K562 (cell line): ENCODE data around the gene BOLA1. TPM values are rescaled to one million over a fixed set of nuclear protein-coding genes. Genes with fewer than 3 reads are reported as not detected.

Source experiments
- ATAC-seq: fragments of 200-7000 bp; cut with Tn5 transposase; 3 replicates; pipeline ENCODE4 v1.9.1; 2020; ENCODE audit warnings: moderate library complexity
- BruUV-seq: library from RNA; stranded (reverse); fragments of 400-500 nt; replicated peaks from 2 replicates; lab custom pipeline; 2021; lab: Mats Ljungman, UMichigan
- CTCF ChIA-PET: fragments of 300-600 bp; formaldehyde crosslinking; extraction: SDS; loops from one replicate; lab custom pipeline; 2021; ENCODE audit warnings: low intra/inter-chr PET ratio; lab: Yijun Ruan, JAX
- POLR2A ChIA-PET: fragments of 300-600, 350-650 bp; sonication (Branson Sonifier 250); formaldehyde crosslinking; extraction: SDS; loops from one replicate; lab custom pipeline; 2021; ENCODE audit warnings: antibody characterized with exemption, inconsistent platforms; lab: Yijun Ruan, JAX
- DNase-seq, 4 experiments: peaks; one replicate each; pipeline versions ENCODE4 v3.0.0 to v3.0.0-alpha.2; 2011 to 2018; ENCODE audit warnings: low spot score in 3 of 4, mixed read lengths in 3 of 4; ENCODE audit errors: extremely low read depth in 1 of 4
- FAIRE-seq: peaks from 2 replicates; lab custom pipeline; 2011; peaks lifted over from hg19 to GRCh38; lab: Jason Lieb, UNC
- H2AFZ ChIP-seq: 2 replicates; pipeline ENCODE4 v1.6.0; 2011; ENCODE audit warnings: low read depth, low read length, control low read depth, inconsistent platforms
- H3K27ac ChIP-seq: fragments of 200-600 bp; 3 replicates; pipeline ENCODE4 v1.8.0; 2011; ENCODE audit warnings: low read depth, mild to moderate bottlenecking, control low read depth, inconsistent platforms, low read length, moderate library complexity, mixed read lengths; ENCODE audit errors: extremely low read depth
- H3K27me3 ChIP-seq, 2 experiments: fragments of 300-600 bp in 1 of 2; 2 replicates in 1 of 2; 3 replicates in 1 of 2; pipeline versions ENCODE4 v1.6.0 to v1.8.0; 2011; ENCODE audit warnings: inconsistent platforms in 2 of 2, low read length in 2 of 2, mild to moderate bottlenecking in 1 of 2, mixed read lengths in 1 of 2, moderate library complexity in 1 of 2; ENCODE audit not compliant: control insufficient read depth in 2 of 2, insufficient read depth in 2 of 2
- H3K36me3 ChIP-seq: fragments of 300-600 bp; 3 replicates; pipeline ENCODE4 v1.8.0; 2011; ENCODE audit warnings: mild to moderate bottlenecking, low read length, inconsistent platforms; ENCODE audit not compliant: control insufficient read depth, insufficient read depth
- H3K4me1 ChIP-seq, 2 experiments: fragments of 200-600 bp in 1 of 2; replicated peaks in 1 of 2; 2 replicates in 1 of 2; 3 replicates in 1 of 2; pipeline versions ENCODE4 v1.5.1 to v1.8.0; 2011; ENCODE audit warnings: inconsistent platforms in 2 of 2, low read length in 2 of 2, mild to moderate bottlenecking in 1 of 2, mixed read lengths in 1 of 2, moderate library complexity in 1 of 2; ENCODE audit not compliant: control insufficient read depth in 2 of 2, insufficient read depth in 2 of 2
- H3K4me2 ChIP-seq: 2 replicates; pipeline ENCODE4 v1.6.1; 2011; ENCODE audit warnings: low read length, control low read depth, inconsistent platforms, mixed read lengths; ENCODE audit not compliant: insufficient read depth
- H3K4me3 ChIP-seq: fragments of 200-600 bp; sonication (generic), shearing (Covaris generic); 2 replicates; pipeline ENCODE4 v1.5.1; 2016; ENCODE audit warnings: control low read depth, inconsistent platforms
- H3K79me2 ChIP-seq: fragments of 200-600 bp; 3 replicates; pipeline ENCODE4 v1.8.0; 2011; ENCODE audit warnings: low read length, inconsistent platforms; ENCODE audit not compliant: control insufficient read depth, insufficient read depth
- H3K9ac ChIP-seq, 2 experiments: 2 replicates each; pipeline versions ENCODE4 v1.6.0 to v1.6.1; 2011; ENCODE audit warnings: low read depth in 2 of 2, low read length in 2 of 2, control low read depth in 1 of 2, inconsistent platforms in 1 of 2, mild to moderate bottlenecking in 1 of 2, mixed read lengths in 1 of 2; ENCODE audit not compliant: insufficient read depth in 1 of 2
- H3K9me1 ChIP-seq: one replicate; pipeline ENCODE4 v1.6.0; 2011; ENCODE audit warnings: inconsistent platforms, mild to moderate bottlenecking, low read length, moderate library complexity; ENCODE audit not compliant: control insufficient read depth, insufficient read depth
- H3K9me3 ChIP-seq: replicated peaks from 2 replicates; pipeline ENCODE4 v1.5.1; 2011; ENCODE audit warnings: low read depth, low read length, inconsistent platforms; ENCODE audit not compliant: control insufficient read depth, insufficient read depth
- H4K20me1 ChIP-seq: replicated peaks from 2 replicates; pipeline ENCODE4 v1.6.1; 2011; ENCODE audit warnings: low read length, inconsistent platforms, mixed read lengths; ENCODE audit not compliant: control insufficient read depth, insufficient read depth
- BCOR ChIP-seq: fragments of 450-650 bp; IDR thresholded peaks from 2 replicates; pipeline ENCODE4 v1.6.1; 2016
- CBFA2T2 ChIP-seq: fragments of 450-650 bp; conservative IDR thresholded peaks from 2 replicates; pipeline ENCODE4 v1.6.1; 2017; ENCODE audit warnings: mild to moderate bottlenecking
- COPS2 ChIP-seq: fragments of 450-650 bp; conservative IDR thresholded peaks from 2 replicates; pipeline ENCODE4 v1.6.1; 2016; ENCODE audit warnings: mild to moderate bottlenecking, moderate library complexity
- CREM ChIP-seq: IDR thresholded peaks from 2 replicates; pipeline ENCODE4 v1.6.1; 2014; ENCODE audit warnings: antibody characterized with exemption, low read depth
- FOXP1 ChIP-seq: sonication (generic); formaldehyde crosslinking; IDR thresholded peaks from 2 replicates; pipeline ENCODE4 v1.8.0; 2022; ENCODE audit warnings: mild to moderate bottlenecking, missing genetic modification reagents
- GABPB1 ChIP-seq: sonication (generic); formaldehyde crosslinking; IDR thresholded peaks from 2 replicates; pipeline ENCODE4 v1.8.0; 2022; ENCODE audit warnings: mild to moderate bottlenecking, missing genetic modification reagents
- KDM2B ChIP-seq: fragments of 250-450 bp; sonication (Bioruptor Pico); IDR thresholded peaks from 2 replicates; pipeline ENCODE4 v1.8.0; 2021; ENCODE audit warnings: mild to moderate bottlenecking, moderate library complexity
- PHF20 ChIP-seq: fragments of 450-650 bp; IDR thresholded peaks from 2 replicates; pipeline ENCODE4 v1.6.1; 2018; ENCODE audit not compliant: partially characterized antibody
- THRA ChIP-seq: fragments of 450-650 bp; IDR thresholded peaks from 2 replicates; pipeline ENCODE4 v1.6.1; 2017; ENCODE audit warnings: mild to moderate bottlenecking, moderate library complexity
- TRIM24 ChIP-seq, 2 experiments: fragments of 450-650 bp; IDR thresholded peaks; 2 replicates each; pipeline ENCODE4 v1.6.1; 2016
- ZNF134 ChIP-seq: fragments of 250-450 bp; sonication (Bioruptor Pico); conservative IDR thresholded peaks from 2 replicates; pipeline ENCODE4 v1.4.0; 2020
- WGBS: fragments of 100-300 bp; shearing (Covaris generic); methylation state at CpG from one replicate; pipeline ENCODE4 v1.1.6; 2016; ENCODE audit warnings: low coverage, mixed read lengths; ENCODE audit not compliant: insufficient coverage; ENCODE audit errors: missing lambda C conversion rate; 5-methylcytosine and 5-hydroxymethylcytosine counted together
- in situ Hi-C: fragments of 300-500 bp; cut with MboI; formaldehyde crosslinking; loops from 4 replicates; pipeline ENCODE4 v1.15.0; 2018; ENCODE audit warnings: inconsistent platforms, mixed read lengths
- intact Hi-C: fragments of 100-400 bp; cut with micrococcal nuclease; formaldehyde crosslinking; loops from 2 replicates; pipeline ENCODE4 v1.14.2; 2022
- polyA plus RNA-seq, 8 experiments: library from polyadenylated mRNA; depleted of rRNA in 4 of 8; stranded (reverse) in 5 of 8; unstranded in 3 of 8; fragments of >200 nt; fragmentation: Nextera tagmentation in 2 of 8; fragmentation: Illumina TruSeq in 1 of 8; extraction: Ambion mirVana in 2 of 8; extraction: Trizol in 1 of 8; gene quantifications; 2 replicates each; pipeline versions ENCODE4 v1.2.1 to v1.2.3, GENCODE V29; 2011 to 2014; ENCODE audit warnings: inconsistent platforms in 1 of 8, missing spikeins in 1 of 8
- total RNA-seq, 7 experiments: library from RNA; depleted of rRNA in 6 of 7; stranded (reverse); fragments of >200 nt in 6 of 7; fragmentation: Illumina TruSeq in 2 of 7; extraction: Trizol in 2 of 7; gene quantifications; 2 replicates each; pipeline versions ENCODE4 v1.2.1 to v1.2.3, GENCODE V29; 2011 to 2021; ENCODE audit warnings: low replicate concordance in 1 of 7

Gene BOLA1
- total and polyA plus RNA-seq, 9 of the 15 experiments (the other 6 are each of a cell fraction or from before 2014, with no cell fraction given) = 0.18 to 1.2 (median 0.40) TPM; not detected in 2

GRCh38 chr1:149931212-149931790 lies 31.9 kb downstream of the BOLA1 start (continued):
- TF ChIP-seq COPS2 = no peak
- TF ChIP-seq KDM2B (CRISPR knock-in tag) = no peak
- TF ChIP-seq TRIM24 (IDR thresholded peaks at IDR 0.05) = no peak
- no peak for TF ChIP-seq CREM

GRCh38 chr1:149932474-149932873 lies 33.1 kb downstream of the BOLA1 start:
- ATAC-seq = no peak
- POLR2A ChIA-PET = no interaction called here
- in situ Hi-C loops = no loop called here

More at GRCh38 chr1:149932474-149932873, 33.1 kb downstream of the BOLA1 start:
- Histone ChIP-seq H2AFZ (no peak overlapping the region), H3K27ac (no peak overlapping the region), H3K9me1 (no peaks in the 10 kb centered on the region), H3K4me2 (no peak overlapping the region), H3K4me1 (peaks cover 21 to 29% of the 10 kb centered on the region in 2 experiments), H3K9me3 (no peaks in the 10 kb centered on the region), H3K79me2 (peaks cover 7% of the 10 kb centered on the region; the same call in 2 of the 3 replicates), H4K20me1 (no peaks in the 10 kb centered on the region), H3K4me3 (no peak overlapping the region), H3K27me3 (no peaks in the 10 kb centered on the region), H3K36me3 (no peaks in the 10 kb centered on the region), H3K9ac (no peak overlapping the region)
- no peak for TF ChIP-seq THRA
- TF ChIP-seq BCOR = no peak
- no peak for TF ChIP-seq FOXP1
- no peak for TF ChIP-seq GABPB1 (CRISPR knock-in tag)
- TF ChIP-seq ZNF134 (CRISPR knock-in tag) = no peak
- no peak for TF ChIP-seq CBFA2T2
- no peak for TF ChIP-seq PHF20
- FAIRE-seq (no peak), DNase-seq (no peak)
- intact Hi-C loops = no loop called here
- CTCF ChIA-PET = no interaction called here
- WGBS = 63% methylated on average over 7 of the region's 8 CpGs
- BruUV-seq = no TSS peak
